GM19468 (cell line): ENCODE results near the gene ZBTB7C.
"Not testable (repeated sequence)": the region's sequence is repeated elsewhere in the genome, so short reads cannot be mapped to it uniquely, and the experiment has no call there.

Experiments used
- ATAC-seq: cut with Tn5 transposase; IDR thresholded peaks from one replicate; pipeline ENCODE4 v1.9.1; 2021; ENCODE audit warnings: mild to moderate bottlenecking, moderate library complexity, moderate number of reproducible peaks; ENCODE audit not compliant: unreplicated experiment; ENCODE audit errors: extremely low read depth

Gene ZBTB7C

GRCh38 chr18:48308755-48309575, 100.2 kb downstream of the ZBTB7C start:
- no peak for ATAC-seq

GRCh38 chr18:48308027-48308635, 101.1 kb downstream of the ZBTB7C start:
- ATAC-seq: no peak

GRCh38 chr18:48306838-48307237, 102.3 kb downstream of the ZBTB7C start:
- no peak for ATAC-seq

GRCh38 chr18:48304906-48305693, 104.1 kb downstream of the ZBTB7C start:
- ATAC-seq: no peak

GRCh38 chr18:48303883-48304282, 105.3 kb downstream of the ZBTB7C start:
- ATAC-seq: no peak

GRCh38 chr18:48302736-48303135, 106.4 kb downstream of the ZBTB7C start:
- ATAC-seq: no peak

GRCh38 chr18:48300463-48300961, 108.7 kb downstream of the ZBTB7C start:
- ATAC-seq: no peak

- no peak for ATAC-seq
These were observed 112.0 kb downstream of the ZBTB7C start for GRCh38 chr18:48297139-48297538.

GRCh38 chr18:48296581-48296980, 112.6 kb downstream of the ZBTB7C start:
- ATAC-seq: no peak

- no peak for ATAC-seq
These were observed 113.4 kb downstream of the ZBTB7C start for GRCh38 chr18:48295586-48296311.

- no peak for ATAC-seq
These were observed 114.1 kb downstream of the ZBTB7C start for GRCh38 chr18:48294899-48295585.

GRCh38 chr18:48293954-48294898, 115.0 kb downstream of the ZBTB7C start:
- no peak for ATAC-seq

- ATAC-seq: no peak
These were observed 116.3 kb downstream of the ZBTB7C start for GRCh38 chr18:48292782-48293424.

GRCh38 chr18:48292229-48292628, 117.0 kb downstream of the ZBTB7C start:
- no peak for ATAC-seq

GRCh38 chr18:48290162-48290926, 118.8 kb downstream of the ZBTB7C start:
- no peak for ATAC-seq

GRCh38 chr18:48284743-48285142, 124.4 kb downstream of the ZBTB7C start:
- ATAC-seq: no peak

GRCh38 chr18:48284011-48284410, 125.2 kb downstream of the ZBTB7C start:
- not testable (repeated sequence) for ATAC-seq
